PC-3 (cell line): ENCODE measurements around the gene COLEC11. TPM values are rescaled to one million over a fixed set of nuclear protein-coding genes. Genes with fewer than 3 reads are reported as not detected.

ENCODE experiments used
- ATAC-seq: fragments of 200-7000 bp; cut with Tn5 transposase; 2 replicates; pipeline ENCODE4 v1.9.1; 2020; ENCODE audit warnings: mild to moderate bottlenecking, moderate library complexity
- BruUV-seq: library from RNA; stranded (reverse); fragments of 400-500 nt; replicated peaks from 2 replicates; lab custom pipeline; 2021; lab: Mats Ljungman, UMichigan
- CTCF ChIA-PET: fragments of 300-600 bp; sonication (Branson Sonifier 250); formaldehyde crosslinking; loops from one replicate; lab custom pipeline; 2022; ENCODE audit warnings: antibody characterized with exemption; lab: Charles Lee
- POLR2A ChIA-PET: fragments of 300-600 bp; sonication (Branson Sonifier 250); formaldehyde crosslinking; loops from one replicate; lab custom pipeline; 2022; ENCODE audit warnings: antibody characterized with exemption; ENCODE audit not compliant: unreplicated experiment; lab: Charles Lee
- DNase-seq: peaks from one replicate; pipeline ENCODE4 v3.0.0-alpha.2; 2015
- H2AFZ ChIP-seq: fragments of 300-600 bp; sonication (generic); 2 replicates; pipeline ENCODE4 v1.6.0; 2016; ENCODE audit warnings: antibody characterized with exemption, low read length
- H3F3A ChIP-seq: fragments of 300-600 bp; sonication (generic); one replicate; pipeline ENCODE4 v1.6.0; 2017; ENCODE audit warnings: antibody characterized with exemption, low read length, control low read depth, mild to moderate bottlenecking; ENCODE audit not compliant: unreplicated experiment
- H3K27ac ChIP-seq: fragments of 300-600 bp; sonication (generic); 2 replicates; pipeline ENCODE4 v1.5.1; 2016; ENCODE audit warnings: mild to moderate bottlenecking, low read length
- H3K27me3 ChIP-seq: fragments of 300-600 bp; sonication (generic); 2 replicates; pipeline ENCODE4 v1.6.1; 2016; ENCODE audit warnings: low read length, mixed read lengths
- H3K36me3 ChIP-seq: fragments of 300-600 bp; sonication (generic); 2 replicates; pipeline ENCODE4 v1.6.1; 2016; ENCODE audit warnings: low read depth, mixed run types, low read length, mixed read lengths
- H3K4me1 ChIP-seq: fragments of 300-600 bp; sonication (generic); 2 replicates; pipeline ENCODE4 v1.5.1; 2016; ENCODE audit warnings: low read length; ENCODE audit not compliant: insufficient read depth
- H3K4me2 ChIP-seq: fragments of 300-600 bp; sonication (generic); 2 replicates; pipeline ENCODE4 v1.6.0; 2016; ENCODE audit warnings: low read length
- H3K4me3 ChIP-seq: fragments of 300-600 bp; sonication (generic); 2 replicates; pipeline ENCODE4 v1.5.1; 2016; ENCODE audit warnings: mild to moderate bottlenecking, low read length, mixed read lengths
- H3K79me2 ChIP-seq: fragments of 300-600 bp; sonication (generic); 2 replicates; pipeline ENCODE4 v1.6.1; 2017; ENCODE audit warnings: low read length, mixed read lengths
- H3K9ac ChIP-seq: fragments of 300-600 bp; sonication (generic); 2 replicates; pipeline ENCODE4 v1.6.0; 2016; ENCODE audit warnings: mild to moderate bottlenecking, low read length
- H3K9me2 ChIP-seq: fragments of 300-600 bp; sonication (generic); replicated peaks from 2 replicates; pipeline ENCODE4 v1.6.1; 2016; ENCODE audit warnings: mixed run types, low read length, mixed read lengths
- H3K9me3 ChIP-seq: fragments of 300-600 bp; sonication (generic); 2 replicates; pipeline ENCODE4 v1.6.1; 2016; ENCODE audit warnings: low read length, mixed read lengths
- H4K20me1 ChIP-seq: fragments of 300-600 bp; sonication (generic); 2 replicates; pipeline ENCODE4 v1.6.1; 2016; ENCODE audit warnings: low read length, mixed read lengths
- EZH2 ChIP-seq: fragments of 300-600 bp; sonication (generic); IDR thresholded peaks from one replicate; pipeline ENCODE4 v1.6.1; 2017; ENCODE audit warnings: antibody characterized with exemption, mild to moderate bottlenecking, low read length; ENCODE audit not compliant: unreplicated experiment
- EZH2phosphoT487 ChIP-seq: fragments of 300-600 bp; sonication (generic); IDR thresholded peaks from 2 replicates; pipeline ENCODE4 v1.6.1; 2018; ENCODE audit warnings: mild to moderate bottlenecking, antibody characterized with exemption, low read length, borderline replicate concordance
- intact Hi-C: fragments of 100-400 bp; cut with micrococcal nuclease; formaldehyde crosslinking; loops from 2 replicates; pipeline ENCODE4 v1.9.0; 2023
- total RNA-seq: library from RNA; depleted of rRNA; stranded (reverse); fragments of >200 nt; gene quantifications from 2 replicates; pipeline ENCODE4 v1.2.3, GENCODE V29; 2014
- TF ChIP-seq, protein P1 (sequence below): fragments of 300-600 bp; sonication (generic); conservative IDR thresholded peaks from 2 replicates; pipeline ENCODE4 v1.5.1; 2017; ENCODE audit warnings: antibody characterized with exemption, low read depth, mild to moderate bottlenecking, low read length

The COLEC11 gene
- total RNA-seq, 1 experiment from 2014 or later, result 0.44 TPM

DNA sequence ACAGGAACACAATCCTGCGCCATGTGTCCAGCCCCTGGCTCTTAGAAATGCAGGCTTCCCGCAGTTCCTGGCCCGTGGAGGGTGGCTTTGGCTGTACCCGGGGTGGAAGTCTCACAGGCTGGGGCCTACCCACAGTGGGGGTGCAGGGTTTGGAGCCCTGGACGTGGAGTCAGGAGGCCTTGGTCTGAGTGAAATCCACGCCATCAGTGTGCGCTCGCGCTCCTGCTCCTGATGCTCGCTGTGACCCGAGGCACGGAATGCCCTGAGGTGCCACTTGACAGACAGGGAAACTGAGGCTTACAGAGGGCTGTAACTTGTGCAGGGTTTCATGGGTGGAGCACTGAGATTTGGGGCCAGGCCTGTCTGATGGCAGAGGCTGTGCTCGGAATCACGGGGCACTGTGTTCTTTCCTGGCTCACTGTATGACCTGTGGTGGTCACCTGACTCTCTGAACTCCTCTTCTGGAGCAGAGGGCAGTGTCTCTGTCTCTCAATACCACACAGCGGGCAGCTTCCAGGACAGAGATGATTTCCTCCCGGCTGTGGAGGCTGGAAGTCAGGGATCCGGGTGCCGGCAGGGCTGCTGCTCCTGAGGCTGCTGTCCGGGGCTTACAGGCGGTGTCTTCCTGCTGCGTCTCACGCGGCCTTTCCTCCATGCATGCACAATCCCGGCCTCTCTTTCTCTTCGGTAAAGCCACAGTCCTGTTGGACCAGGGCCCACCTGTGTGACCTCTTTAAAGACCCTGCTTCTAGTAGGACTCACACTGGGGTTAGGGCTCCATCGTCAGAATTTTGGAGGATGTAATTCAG lies 37.1 kb downstream of the COLEC11 start:
- ChIA-PET CTCF (no interaction called here), POLR2A (no interaction called here)
- Histone ChIP-seq H3F3A (no peaks in the 10 kb centered on the region), H3K27me3 (peaks cover 14% of the 10 kb centered on the region), H3K27ac (no peak overlapping the region), H3K79me2 (no peaks in the 10 kb centered on the region), H3K36me3 (no peaks in the 10 kb centered on the region), H3K4me3 (no peak overlapping the region), H4K20me1 (no peaks in the 10 kb centered on the region), H3K9me2 (no peaks in the 10 kb centered on the region), H3K4me2 (no peak overlapping the region), H3K9ac (no peak overlapping the region), H3K4me1 (no peaks in the 10 kb centered on the region), H2AFZ (no peak overlapping the region), H3K9me3 (no peaks in the 10 kb centered on the region)
- DNase-seq (no peak), ATAC-seq (no peak)
- no TSS peak for BruUV-seq
- intact Hi-C loops, result no loop called here
- TF ChIP-seq EZH2phosphoT487 (no peak), EZH2 (no peak)
- TF ChIP-seq, protein P1, sequence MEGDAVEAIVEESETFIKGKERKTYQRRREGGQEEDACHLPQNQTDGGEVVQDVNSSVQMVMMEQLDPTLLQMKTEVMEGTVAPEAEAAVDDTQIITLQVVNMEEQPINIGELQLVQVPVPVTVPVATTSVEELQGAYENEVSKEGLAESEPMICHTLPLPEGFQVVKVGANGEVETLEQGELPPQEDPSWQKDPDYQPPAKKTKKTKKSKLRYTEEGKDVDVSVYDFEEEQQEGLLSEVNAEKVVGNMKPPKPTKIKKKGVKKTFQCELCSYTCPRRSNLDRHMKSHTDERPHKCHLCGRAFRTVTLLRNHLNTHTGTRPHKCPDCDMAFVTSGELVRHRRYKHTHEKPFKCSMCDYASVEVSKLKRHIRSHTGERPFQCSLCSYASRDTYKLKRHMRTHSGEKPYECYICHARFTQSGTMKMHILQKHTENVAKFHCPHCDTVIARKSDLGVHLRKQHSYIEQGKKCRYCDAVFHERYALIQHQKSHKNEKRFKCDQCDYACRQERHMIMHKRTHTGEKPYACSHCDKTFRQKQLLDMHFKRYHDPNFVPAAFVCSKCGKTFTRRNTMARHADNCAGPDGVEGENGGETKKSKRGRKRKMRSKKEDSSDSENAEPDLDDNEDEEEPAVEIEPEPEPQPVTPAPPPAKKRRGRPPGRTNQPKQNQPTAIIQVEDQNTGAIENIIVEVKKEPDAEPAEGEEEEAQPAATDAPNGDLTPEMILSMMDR, result no peak

DNA sequence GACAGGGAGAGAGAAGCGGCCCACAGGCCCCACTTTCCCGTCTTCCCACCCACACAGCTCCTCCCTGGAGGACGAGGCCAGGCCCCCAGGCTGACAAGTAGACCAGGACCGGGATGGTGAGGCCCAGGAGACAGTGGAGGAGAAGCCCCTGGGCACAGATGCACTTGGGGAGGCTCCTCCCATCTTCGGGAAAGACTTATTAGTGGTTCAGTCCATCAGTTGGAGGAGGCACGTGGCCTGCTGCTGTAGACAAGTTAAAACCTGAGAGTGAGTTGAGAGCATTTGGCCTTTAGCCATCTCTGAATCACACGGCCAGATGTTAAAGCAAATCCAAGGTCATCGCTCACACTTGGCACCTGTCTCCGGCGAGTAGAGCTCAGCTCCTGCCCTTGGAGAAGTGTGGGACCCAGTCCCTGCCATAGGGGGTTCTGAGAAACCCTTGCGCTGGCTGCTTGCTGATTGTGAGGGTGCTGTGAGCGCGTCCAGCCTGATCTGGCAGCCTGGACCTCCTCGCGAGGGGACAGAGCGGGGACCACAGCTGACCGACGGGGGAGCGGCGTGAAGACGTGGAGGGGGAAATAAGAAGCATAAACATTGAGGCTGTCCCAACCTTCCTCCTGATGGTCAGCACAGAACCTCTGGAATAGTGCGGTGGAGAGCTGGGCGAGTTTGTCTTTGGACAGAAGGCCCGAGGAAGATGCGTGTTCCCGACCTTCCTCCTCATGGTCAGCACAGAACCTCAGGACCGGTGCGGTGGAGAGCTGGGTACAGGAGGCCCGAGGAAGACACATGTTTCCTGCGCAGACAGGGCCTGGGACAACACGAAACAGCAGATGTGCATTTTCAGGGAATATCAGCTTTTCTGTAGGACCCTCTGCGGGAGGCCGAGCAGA lies 38.4 kb downstream of the COLEC11 start:
- Histone ChIP-seq H3F3A (no peaks in the 10 kb centered on the region), H2AFZ (no peak overlapping the region), H3K4me3 (no peak overlapping the region), H3K9ac (no peak overlapping the region), H3K9me2 (no peaks in the 10 kb centered on the region), H3K36me3 (no peaks in the 10 kb centered on the region), H3K4me1 (no peaks in the 10 kb centered on the region), H3K27me3 (peaks cover 17% of the 10 kb centered on the region), H3K4me2 (no peak overlapping the region), H3K27ac (no peak overlapping the region), H3K79me2 (no peaks in the 10 kb centered on the region), H4K20me1 (no peaks in the 10 kb centered on the region), H3K9me3 (no peaks in the 10 kb centered on the region)
- no peak for TF ChIP-seq EZH2phosphoT487
- TF ChIP-seq, protein P1, result no peak
- no peak for TF ChIP-seq EZH2
- no TSS peak for BruUV-seq
- DNase-seq (peak; percentile 9), ATAC-seq (no peak)
- POLR2A ChIA-PET, result no interaction called here
- CTCF ChIA-PET, result no interaction called here
- intact Hi-C loops, result no loop called here
